ENCODE data around the gene ELMO1. TPM values are rescaled to one million over a fixed set of nuclear protein-coding genes. Genes with fewer than 3 reads are reported as not detected.

Gene ELMO1
- total RNA-seq, 6 donors from 2014 or later: 51.4 to 204 (median 73.7) TPM

DNA sequence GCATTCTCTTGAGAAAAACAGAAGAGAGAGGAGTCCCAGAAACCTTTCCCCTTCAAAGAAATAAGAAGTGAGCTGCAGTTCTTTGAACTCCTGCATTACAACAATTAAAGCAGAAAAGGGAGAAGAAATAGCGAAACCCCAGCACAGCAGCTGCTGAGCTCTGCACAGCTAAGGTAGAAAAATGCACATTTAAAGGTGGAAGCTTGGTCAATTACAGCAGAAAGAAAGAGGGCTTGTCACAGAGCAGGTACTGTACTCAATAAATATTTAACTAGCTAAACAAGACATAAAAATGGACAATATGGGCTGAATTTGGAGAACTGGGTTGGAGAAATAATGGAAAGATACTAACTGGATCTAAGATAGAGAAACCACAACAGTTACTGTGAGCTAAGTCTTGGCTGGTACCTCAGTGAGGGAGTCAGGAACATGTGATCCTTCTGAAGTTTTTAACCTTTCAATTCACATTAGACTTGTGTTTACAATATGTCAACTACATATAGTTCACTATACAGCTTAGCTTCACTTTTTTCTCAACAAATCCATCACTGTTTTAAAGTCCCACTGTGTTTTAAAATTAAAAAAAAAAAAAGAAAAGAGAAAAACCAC is 332.5 kb downstream of the ELMO1 start:
- no peak for DNase-seq
- no peaks in the 10 kb centered on the region for H3K9me3 ChIP-seq
- no peak for TF ChIP-seq POLR2A (IDR thresholded peaks at IDR 0.05)
- TF ChIP-seq, protein P1, sequence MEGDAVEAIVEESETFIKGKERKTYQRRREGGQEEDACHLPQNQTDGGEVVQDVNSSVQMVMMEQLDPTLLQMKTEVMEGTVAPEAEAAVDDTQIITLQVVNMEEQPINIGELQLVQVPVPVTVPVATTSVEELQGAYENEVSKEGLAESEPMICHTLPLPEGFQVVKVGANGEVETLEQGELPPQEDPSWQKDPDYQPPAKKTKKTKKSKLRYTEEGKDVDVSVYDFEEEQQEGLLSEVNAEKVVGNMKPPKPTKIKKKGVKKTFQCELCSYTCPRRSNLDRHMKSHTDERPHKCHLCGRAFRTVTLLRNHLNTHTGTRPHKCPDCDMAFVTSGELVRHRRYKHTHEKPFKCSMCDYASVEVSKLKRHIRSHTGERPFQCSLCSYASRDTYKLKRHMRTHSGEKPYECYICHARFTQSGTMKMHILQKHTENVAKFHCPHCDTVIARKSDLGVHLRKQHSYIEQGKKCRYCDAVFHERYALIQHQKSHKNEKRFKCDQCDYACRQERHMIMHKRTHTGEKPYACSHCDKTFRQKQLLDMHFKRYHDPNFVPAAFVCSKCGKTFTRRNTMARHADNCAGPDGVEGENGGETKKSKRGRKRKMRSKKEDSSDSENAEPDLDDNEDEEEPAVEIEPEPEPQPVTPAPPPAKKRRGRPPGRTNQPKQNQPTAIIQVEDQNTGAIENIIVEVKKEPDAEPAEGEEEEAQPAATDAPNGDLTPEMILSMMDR (IDR thresholded peaks at IDR 0.05): no peak
- TF ChIP-seq EP300 (IDR thresholded peaks at IDR 0.05): no peak
- no peak overlapping the region for H3K27ac ChIP-seq
- H3K4me3 ChIP-seq: no peak overlapping the region
- 96 to 100% methylated on average over 1 of the region's 1 CpG for WGBS, 2 donors
- no peak for ATAC-seq (ENCODE audit: low FRiP score in 2 of 2)
- no peaks in the 10 kb centered on the region for H3K27me3 ChIP-seq
- no peaks in the 10 kb centered on the region for H3K4me1 ChIP-seq
- H3K36me3 ChIP-seq: no peaks in the 10 kb centered on the region

DNA sequence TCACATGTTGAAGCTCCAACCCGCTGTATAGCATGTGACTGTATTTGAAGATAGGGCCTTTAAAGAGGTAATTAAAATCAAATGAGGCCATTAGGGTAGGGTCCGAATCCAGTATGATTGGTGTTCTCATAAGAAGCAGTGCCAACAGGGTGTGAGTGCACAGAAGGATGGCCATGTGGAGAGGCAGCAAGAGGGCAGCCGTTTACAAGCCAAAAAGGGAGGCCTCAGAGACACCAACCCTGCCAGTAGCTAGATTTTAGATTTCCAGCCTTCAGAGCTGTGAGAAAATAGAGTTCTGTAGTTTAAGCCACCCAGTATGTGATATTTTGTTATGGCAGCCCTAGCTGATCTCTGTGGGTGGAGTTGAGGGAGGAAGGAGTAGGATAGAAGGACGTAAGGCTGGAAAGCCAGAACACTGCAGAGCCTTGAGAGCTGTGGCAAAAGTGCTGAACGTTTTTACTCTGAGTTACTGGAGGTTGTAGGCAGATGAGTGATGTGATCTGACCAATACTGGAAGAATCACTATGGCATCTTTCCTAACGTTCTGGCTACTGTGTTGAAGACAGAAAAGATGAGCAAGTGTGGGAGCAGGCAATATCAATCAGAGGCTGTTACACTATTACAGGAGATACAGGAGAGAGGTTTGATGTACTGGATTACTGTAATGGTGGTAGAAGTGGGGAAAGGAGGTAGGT is 334.9 kb downstream of the ELMO1 start:
- WGBS, 2 donors: 70 to 92% methylated on average over 6 of the region's 6 CpGs
- Histone ChIP-seq H3K27ac (no peak overlapping the region), H3K9me3 (no peaks in the 10 kb centered on the region), H3K36me3 (no peaks in the 10 kb centered on the region), H3K27me3 (no peaks in the 10 kb centered on the region), H3K4me3 (no peak overlapping the region), H3K4me1 (peaks cover under 1 to 13% (median 9%) of the 10 kb centered on the region in 4 donors)
- no peak for TF ChIP-seq POLR2AphosphoS5 (IDR thresholded peaks at IDR 0.05)
- TF ChIP-seq, protein P1 (IDR thresholded peaks at IDR 0.05): no peak
- no peak for TF ChIP-seq POLR2A (IDR thresholded peaks at IDR 0.05)
- TF ChIP-seq EP300 (IDR thresholded peaks at IDR 0.05): no peak
- no peak for DNase-seq
- no peak for ATAC-seq (ENCODE audit: low FRiP score in 2 of 2)

DNA sequence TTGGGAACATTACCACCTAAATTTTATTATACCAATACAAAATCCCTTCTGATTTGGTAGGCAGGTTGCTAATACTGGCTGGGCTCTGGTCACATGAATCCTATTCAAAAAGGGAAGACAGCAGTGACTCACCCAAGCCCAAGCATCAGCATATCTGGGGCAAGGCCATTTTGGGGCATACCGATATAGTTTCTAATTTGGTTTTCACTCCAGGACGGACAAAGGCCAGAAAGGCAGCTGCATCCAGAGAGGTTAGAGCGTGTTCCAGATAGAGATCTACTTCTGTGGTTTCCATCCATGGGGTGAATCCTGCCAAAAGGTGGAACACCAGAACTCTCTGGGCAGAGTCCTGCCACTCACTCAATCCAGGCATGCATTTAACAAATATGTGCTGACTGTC is 335.8 kb downstream of the ELMO1 start:
- 83 to 85% methylated on average over 3 of the region's 3 CpGs for WGBS, 2 donors
- ATAC-seq (ENCODE audit: low FRiP score in 2 of 2) (no peak), DNase-seq (peak in 1 of 2 donors; percentile 40)
- no peak overlapping the region for H3K4me3 ChIP-seq
- no peaks in the 10 kb centered on the region for H3K27me3 ChIP-seq
- peaks cover 3 to 15% (median 12%) of the 10 kb centered on the region in 4 donors for H3K4me1 ChIP-seq
- no peaks in the 10 kb centered on the region for H3K9me3 ChIP-seq
- TF ChIP-seq, protein P1 (IDR thresholded peaks at IDR 0.05): no peak
- no peak for TF ChIP-seq POLR2A (IDR thresholded peaks at IDR 0.05)
- TF ChIP-seq EP300 (IDR thresholded peaks at IDR 0.05): no peak
- no peak for TF ChIP-seq POLR2AphosphoS5 (IDR thresholded peaks at IDR 0.05)
- H3K27ac ChIP-seq: no peak overlapping the region
- no peaks in the 10 kb centered on the region for H3K36me3 ChIP-seq

DNA sequence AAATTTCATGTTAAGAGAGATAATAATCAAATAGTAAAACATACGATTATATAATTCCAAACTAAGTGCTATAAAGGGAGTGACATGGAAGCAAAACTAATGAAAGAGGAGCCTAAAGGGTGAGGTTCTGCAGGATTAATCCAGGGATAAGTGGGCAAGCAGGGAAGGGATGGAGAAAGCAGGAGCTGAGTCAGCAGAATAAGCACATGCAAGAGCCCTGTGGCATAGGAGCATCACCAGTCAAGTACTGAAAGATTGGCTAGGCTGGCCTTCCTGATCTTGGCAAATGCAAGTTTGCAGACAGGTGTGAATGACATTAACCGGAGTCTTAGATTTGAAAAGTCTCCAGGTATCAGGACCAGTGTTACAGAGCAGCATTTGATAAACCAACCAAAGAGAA is 336.4 kb downstream of the ELMO1 start:
- Histone ChIP-seq H3K4me3 (no peak overlapping the region), H3K36me3 (no peaks in the 10 kb centered on the region)
- ATAC-seq (ENCODE audit: low FRiP score in 2 of 2): no peak

More for the DNA sequence above, 336.4 kb downstream of the ELMO1 start:
- WGBS, 2 donors: 91 to 96% methylated on average over 2 of the region's 2 CpGs
- H3K27ac ChIP-seq: no peak overlapping the region
- H3K27me3 ChIP-seq: no peaks in the 10 kb centered on the region
- TF ChIP-seq, protein P1 (IDR thresholded peaks at IDR 0.05): no peak
- no peak for TF ChIP-seq EP300 (IDR thresholded peaks at IDR 0.05)
- no peak for TF ChIP-seq POLR2AphosphoS5 (IDR thresholded peaks at IDR 0.05)
- no peak for TF ChIP-seq POLR2A (IDR thresholded peaks at IDR 0.05)
- H3K9me3 ChIP-seq: no peaks in the 10 kb centered on the region
- H3K4me1 ChIP-seq: peaks cover 3 to 15% (median 12%) of the 10 kb centered on the region in 4 donors
- DNase-seq: no peak
